ENCODE results near the gene CRYBA2.
A peak's percentile ranks its signal among the peaks of the same experiment; 100 is the strongest.

Gene CRYBA2

GRCh38 chr2:218980735-218981389 is 12.4 kb downstream of the CRYBA2 start:
- no peak for DNase-seq

- DNase-seq: peak; percentile 92
These were observed 13.1 kb downstream of the CRYBA2 start for GRCh38 chr2:218979846-218980734.

DNA sequence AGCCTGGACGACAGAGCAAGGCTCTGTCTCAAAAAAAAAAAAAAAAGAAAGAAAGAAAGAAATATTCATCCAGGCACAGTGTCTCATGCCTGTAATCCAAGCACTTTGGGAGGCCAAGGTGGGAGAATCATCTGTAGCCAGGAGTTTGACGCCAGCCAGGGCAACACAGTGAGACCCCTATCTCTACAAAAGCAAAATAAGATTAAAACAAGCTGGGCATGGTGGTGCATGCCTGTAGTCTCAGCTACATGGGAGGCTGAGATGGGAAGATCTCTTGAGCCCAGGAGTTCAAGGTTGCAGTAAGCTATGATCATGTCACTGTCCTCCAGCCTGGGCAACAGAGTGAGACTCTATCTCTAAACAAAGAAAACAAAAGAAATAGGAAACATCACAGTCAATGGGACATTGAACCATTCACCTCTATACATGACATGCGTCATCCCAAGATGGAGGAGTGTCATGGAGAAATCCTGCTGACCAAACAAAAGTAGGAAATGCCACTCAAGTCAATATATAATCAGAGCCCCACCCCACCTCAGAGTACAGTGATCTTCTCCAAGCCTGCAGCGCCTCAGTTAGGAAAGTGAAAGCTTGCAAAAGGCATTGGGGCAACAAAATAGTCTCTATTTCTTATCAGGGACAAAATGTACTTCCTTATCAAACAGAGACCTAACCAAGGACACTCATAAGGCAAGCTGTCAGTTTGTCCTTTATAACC is 18.0 kb downstream of the CRYBA2 start:
- no peak for DNase-seq

DNA sequence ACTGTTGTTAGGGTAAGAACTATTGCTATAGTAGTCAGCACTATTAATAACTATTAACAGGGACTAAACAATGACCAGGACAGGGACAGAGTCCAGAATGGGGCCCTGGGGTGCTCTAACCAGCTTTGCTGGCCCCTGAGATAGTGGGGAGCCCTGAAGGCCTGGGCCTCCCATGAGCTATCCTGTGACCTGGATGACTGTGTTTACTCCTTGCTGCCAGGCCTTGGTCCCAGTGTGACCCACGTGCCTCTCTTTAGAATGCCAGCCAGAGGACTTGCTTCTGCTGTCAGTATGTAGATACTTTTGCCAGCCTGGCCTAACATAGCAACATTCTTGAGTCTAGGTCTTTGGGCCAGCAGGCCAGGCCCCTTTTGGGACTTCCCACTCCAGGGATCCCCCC is 22.3 kb downstream of the CRYBA2 start:
- no peak for DNase-seq

GRCh38 chr2:218964041-218964771 is 29.0 kb downstream of the CRYBA2 start:
- DNase-seq: peak; percentile 85

DNA sequence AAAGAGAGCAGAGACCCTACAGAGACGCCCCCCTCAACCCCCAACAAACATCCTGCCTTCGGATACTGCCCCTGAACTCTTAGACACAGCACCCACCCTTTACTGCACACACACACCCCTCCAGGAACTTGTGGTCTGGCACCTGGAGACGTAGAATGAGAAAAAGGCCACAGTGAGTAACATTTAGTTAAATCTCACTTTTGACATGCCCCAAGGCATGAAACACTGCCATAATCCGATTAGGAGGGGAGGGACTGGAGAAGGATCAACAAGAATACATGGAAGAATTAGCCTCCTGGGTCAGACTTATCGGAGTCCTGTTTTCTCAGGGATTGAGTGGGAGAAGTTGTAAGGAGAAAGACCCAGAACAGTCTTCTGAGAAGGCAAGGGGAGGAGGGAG is 29.6 kb downstream of the CRYBA2 start:
- DNase-seq: no peak

DNA sequence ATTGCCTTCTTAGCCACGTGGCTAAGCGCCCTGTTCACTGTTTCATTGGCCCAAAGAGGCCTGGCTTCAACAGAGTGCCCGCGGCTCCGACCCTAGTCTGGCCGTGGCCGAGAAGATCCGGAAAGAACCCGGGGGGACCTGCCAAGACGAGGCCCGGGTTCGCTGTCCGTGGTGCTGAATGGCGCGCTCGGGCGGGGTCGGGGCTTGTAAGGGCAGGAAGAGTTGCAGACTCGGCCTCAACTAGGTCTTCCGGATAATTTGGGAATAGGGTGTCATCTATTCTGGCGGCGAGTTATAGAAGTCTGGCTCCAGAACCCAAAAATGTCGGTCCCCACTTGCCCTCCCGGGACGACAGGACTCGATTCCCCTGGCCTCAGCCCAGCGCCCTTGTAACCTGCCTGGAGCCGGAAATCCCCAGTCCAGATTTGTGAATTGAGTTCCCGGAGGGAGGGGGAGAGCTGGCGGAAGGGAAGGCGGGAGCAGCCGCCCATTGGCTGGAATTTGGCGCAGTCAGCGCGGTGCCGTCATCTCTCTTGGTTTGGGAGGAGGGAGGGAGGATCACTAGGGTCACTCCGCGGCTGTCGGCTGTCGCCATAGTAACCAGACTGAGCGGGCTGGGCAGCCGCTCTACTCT is 30.2 kb downstream of the CRYBA2 start:
- DNase-seq: peak; percentile 97

GRCh38 chr2:218961651-218962570 is 31.3 kb downstream of the CRYBA2 start:
- peak; percentile 37 for DNase-seq

- no peak for DNase-seq
These were observed 32.0 kb downstream of the CRYBA2 start for GRCh38 chr2:218961229-218961628.

- DNase-seq: no peak
These were observed 32.7 kb downstream of the CRYBA2 start for GRCh38 chr2:218960309-218961165.

GRCh38 chr2:218959761-218960308 is 33.4 kb downstream of the CRYBA2 start:
- no peak for DNase-seq

- DNase-seq: peak; percentile 94
These were observed 34.0 kb downstream of the CRYBA2 start, which contains the start of gene CDK5R2 for GRCh38 chr2:218959141-218959731. CDK5R2 (plus strand) TSS chr2:218959666; CDS start chr2:218959821, 155 bp downstream.

DNA sequence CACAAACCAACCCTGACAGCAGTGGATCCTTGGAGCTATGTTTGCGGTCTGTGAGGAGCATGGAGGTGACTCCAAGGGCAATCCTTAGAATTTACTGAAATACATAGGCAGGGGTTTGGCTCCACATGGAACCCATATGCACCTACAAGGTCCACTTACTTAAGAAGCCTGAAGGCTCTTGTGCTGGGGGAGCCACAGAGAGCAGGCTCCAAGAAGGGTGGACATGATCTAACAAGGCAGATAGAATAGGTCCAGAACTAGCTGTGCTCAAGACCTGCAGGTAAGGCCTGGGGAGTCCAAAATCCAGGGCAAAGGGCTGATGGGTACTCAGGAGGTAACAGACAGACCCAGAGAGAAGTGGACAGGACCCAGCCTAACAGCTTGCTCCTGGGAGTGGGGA is 34.9 kb downstream of the CRYBA2 start:
- no peak for DNase-seq

DNA sequence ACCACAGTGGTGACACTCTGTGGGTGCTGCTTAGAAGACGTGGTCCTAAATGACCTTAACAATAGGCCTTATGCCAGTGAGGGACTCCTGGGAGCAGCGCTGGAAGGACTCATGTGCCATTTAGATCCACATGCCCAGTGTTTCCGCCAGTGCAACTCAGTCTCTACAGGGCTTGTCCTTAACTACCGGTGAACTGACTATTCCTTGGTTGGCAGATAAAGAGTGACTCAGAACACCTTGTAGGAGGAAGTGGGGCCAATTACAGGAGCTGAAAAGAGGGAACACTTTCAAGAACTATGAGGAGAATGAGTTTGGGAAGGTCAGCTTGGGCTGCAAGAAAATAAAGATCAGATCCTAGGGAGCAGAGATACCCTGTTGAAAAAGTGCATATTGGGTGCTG is 35.6 kb downstream of the CRYBA2 start:
- no peak for DNase-seq

- no peak for DNase-seq
These were observed 37.2 kb downstream of the CRYBA2 start for GRCh38 chr2:218956039-218956438.

- no peak for DNase-seq
These were observed 38.5 kb downstream of the CRYBA2 start for GRCh38 chr2:218954541-218955300.

GRCh38 chr2:218953366-218953954 is 39.8 kb downstream of the CRYBA2 start:
- no peak for DNase-seq

GRCh38 chr2:218952160-218952559 is 41.1 kb downstream of the CRYBA2 start:
- DNase-seq: no peak
